Measurements from ENCODE around the gene SLC6A6.

The SLC6A6 gene

GRCh38 chr3:14418296-14419250 lies 16.2 kb downstream of the SLC6A6 start:
- Histone ChIP-seq H3K79me2 (ENCODE audit: insufficient read depth, low read length) (peaks cover 10% of the 10 kb centered on the region; the same call in 1 of the 2 replicates), H3K27me3 (ENCODE audit: insufficient read depth, low read length) (no peaks in the 10 kb centered on the region), H3K36me3 (ENCODE audit: insufficient read depth, low read length) (peaks cover 60% of the 10 kb centered on the region; the same call in 1 of the 2 replicates), H3K9me2 (ENCODE audit: low read depth, low read length) (no peaks in the 10 kb centered on the region), H3K9ac (ENCODE audit: low read length) (no peak overlapping the region), H3F3A (ENCODE audit: insufficient read depth, low read length) (no peaks in the 10 kb centered on the region), H3K4me1 (ENCODE audit: insufficient read depth, low read length, severe bottlenecking) (peaks cover 11% of the 10 kb centered on the region), H4K20me1 (ENCODE audit: insufficient read depth, low read length) (no peaks in the 10 kb centered on the region), H3K4me2 (ENCODE audit: low read length) (no peak overlapping the region), H2AFZ (ENCODE audit: low read length) (no peak overlapping the region), H3K27ac (ENCODE audit: low read depth, low read length, poor library complexity, severe bottlenecking) (peak overlapping the region; percentile 23), H3K4me3 (ENCODE audit: low read depth, low read length, poor library complexity, severe bottlenecking) (no peak overlapping the region), H3K9me3 (ENCODE audit: low read length) (no peaks in the 10 kb centered on the region)
- TF ChIP-seq EZH2 (IDR thresholded peaks at IDR 0.05; ENCODE audit: borderline replicate concordance, low read length): no peak
- no peak for TF ChIP-seq CTCF (IDR thresholded peaks at IDR 0.05; ENCODE audit: low read length)

- Histone ChIP-seq H3K9me3 (ENCODE audit: low read length) (no peaks in the 10 kb centered on the region), H3K4me3 (ENCODE audit: low read depth, low read length, poor library complexity, severe bottlenecking) (no peak overlapping the region), H4K20me1 (ENCODE audit: insufficient read depth, low read length) (no peaks in the 10 kb centered on the region), H3K79me2 (ENCODE audit: insufficient read depth, low read length) (0 out of 2 replicates have a peak, but pooled peaks cover 5% of the 10 kb centered on the region), H3K4me1 (ENCODE audit: insufficient read depth, low read length, severe bottlenecking) (peaks cover 47% of the 10 kb centered on the region), H3K27ac (ENCODE audit: low read depth, low read length, poor library complexity, severe bottlenecking) (no peak overlapping the region), H3F3A (ENCODE audit: insufficient read depth, low read length) (no peaks in the 10 kb centered on the region), H3K27me3 (ENCODE audit: insufficient read depth, low read length) (no peaks in the 10 kb centered on the region), H3K9ac (ENCODE audit: low read length) (no peak overlapping the region), H3K36me3 (ENCODE audit: insufficient read depth, low read length) (peaks cover 43% of the 10 kb centered on the region; the same call in 1 of the 2 replicates), H3K9me2 (ENCODE audit: low read depth, low read length) (no peaks in the 10 kb centered on the region), H2AFZ (ENCODE audit: low read length) (no peak overlapping the region), H3K4me2 (ENCODE audit: low read length) (no peak overlapping the region)
- no peak for TF ChIP-seq CTCF (IDR thresholded peaks at IDR 0.05; ENCODE audit: low read length)
- no peak for TF ChIP-seq EZH2 (IDR thresholded peaks at IDR 0.05; ENCODE audit: borderline replicate concordance, low read length)
Measured at GRCh38 chr3:14422016-14422963, 19.9 kb downstream of the SLC6A6 start.

GRCh38 chr3:14423197-14423743 lies 20.9 kb downstream of the SLC6A6 start:
- Histone ChIP-seq H3K27me3 (ENCODE audit: insufficient read depth, low read length) (no peaks in the 10 kb centered on the region), H2AFZ (ENCODE audit: low read length) (no peak overlapping the region), H3K4me2 (ENCODE audit: low read length) (no peak overlapping the region), H4K20me1 (ENCODE audit: insufficient read depth, low read length) (no peaks in the 10 kb centered on the region), H3K79me2 (ENCODE audit: insufficient read depth, low read length) (0 out of 2 replicates have a peak, but pooled peaks cover 5% of the 10 kb centered on the region), H3K9ac (ENCODE audit: low read length) (peak overlapping the region; percentile 22; the same call in 1 of the 2 replicates), H3F3A (ENCODE audit: insufficient read depth, low read length) (no peaks in the 10 kb centered on the region), H3K4me3 (ENCODE audit: low read depth, low read length, poor library complexity, severe bottlenecking) (no peak overlapping the region), H3K4me1 (ENCODE audit: insufficient read depth, low read length, severe bottlenecking) (peaks cover 57% of the 10 kb centered on the region), H3K36me3 (ENCODE audit: insufficient read depth, low read length) (peaks cover 33% of the 10 kb centered on the region; the same call in 1 of the 2 replicates), H3K9me2 (ENCODE audit: low read depth, low read length) (no peaks in the 10 kb centered on the region), H3K9me3 (ENCODE audit: low read length) (no peaks in the 10 kb centered on the region), H3K27ac (ENCODE audit: low read depth, low read length, poor library complexity, severe bottlenecking) (peak overlapping the region; percentile 96)
- TF ChIP-seq EZH2 (IDR thresholded peaks at IDR 0.05; ENCODE audit: borderline replicate concordance, low read length): no peak
- TF ChIP-seq CTCF (IDR thresholded peaks at IDR 0.05; ENCODE audit: low read length): no peak

All from OCI-LY1 (cell line).